A549 (cell line): ENCODE results near the gene GCDH. TPM values are rescaled to one million over a fixed set of nuclear protein-coding genes. Genes with fewer than 3 reads are reported as not detected.
A peak's percentile ranks its signal among the peaks of the same experiment; 100 is the strongest.

Experiments used
- ATAC-seq, 2 experiments: fragments of 200-7000 bp in 1 of 2; fragments of >200 bp in 1 of 2; cut with Nextera tagmentation in 1 of 2; cut with Tn5 transposase in 1 of 2; 3 replicates each; pipeline versions ENCODE4 v1.8.0 to v1.9.1; 2018 to 2020; ENCODE audit warnings: mild to moderate bottlenecking in 1 of 2, moderate library complexity in 1 of 2
- CTCF ChIA-PET: fragments of 300-600 bp; sonication (Branson Sonifier 250); formaldehyde crosslinking; extraction: SDS; loops from one replicate; lab custom pipeline; 2021; ENCODE audit warnings: antibody characterized with exemption, inconsistent platforms; lab: Yijun Ruan, JAX
- POLR2A ChIA-PET: fragments of 350-600 bp; formaldehyde crosslinking; extraction: SDS; loops from one replicate; lab custom pipeline; 2021; ENCODE audit warnings: antibody characterized with exemption, inconsistent platforms; lab: Yijun Ruan, JAX
- DNase-seq, 2 experiments: peaks; one replicate each; pipeline versions ENCODE4 v3.0.0 to v3.0.0-alpha.2; 2011 to 2016; ENCODE audit warnings: low read depth in 1 of 2, low spot score in 1 of 2
- FAIRE-seq: peaks from 2 replicates; lab custom pipeline; 2011; peaks lifted over from hg19 to GRCh38; lab: Jason Lieb, UNC
- H3K27ac ChIP-seq, 2 experiments: fragments of >200 bp; sonication (Bioruptor Twin); formaldehyde crosslinking; 3 replicates each; pipeline ENCODE4 v1.5.1; 2016 to 2017
- H3K4me1 ChIP-seq: fragments of >200 bp; sonication (Bioruptor Twin); formaldehyde crosslinking; 3 replicates; pipeline ENCODE4 v1.6.1; 2016
- H3K4me2 ChIP-seq: fragments of >200 bp; sonication (Bioruptor Twin); formaldehyde crosslinking; 3 replicates; pipeline ENCODE4 v1.6.1; 2016
- H3K4me3 ChIP-seq: fragments of >200 bp; sonication (Bioruptor Twin); formaldehyde crosslinking; 3 replicates; pipeline ENCODE4 v1.5.1; 2016
- H3K9me3 ChIP-seq: fragments of >200 bp; sonication (Bioruptor Twin); formaldehyde crosslinking; 3 replicates; pipeline ENCODE4 v1.6.1; 2016
- BHLHE40 ChIP-seq: IDR thresholded peaks from 2 replicates; pipeline ENCODE4 v1.6.1; 2012; ENCODE audit warnings: low read depth, low read length, inconsistent platforms
- CBX2 ChIP-seq: fragments of 200-600 bp; sonication (generic); IDR thresholded peaks from 2 replicates; pipeline ENCODE4 v1.6.1; 2016; ENCODE audit warnings: low read depth, mild to moderate bottlenecking, borderline replicate concordance
- CHD2 ChIP-seq: fragments of 150-350 bp; IDR thresholded peaks from 2 replicates; pipeline ENCODE4 v1.6.1; 2014; ENCODE audit warnings: low read length; ENCODE audit not compliant: partially characterized antibody
- E2F6 ChIP-seq: IDR thresholded peaks from 2 replicates; pipeline ENCODE4 v1.6.1; 2012; ENCODE audit warnings: low read depth, borderline replicate concordance
- FOSL2 ChIP-seq, 2 experiments: fragments of 450-650 bp in 1 of 2; fragments of >200 bp in 1 of 2; sonication (Bioruptor Twin) in 1 of 2; formaldehyde crosslinking; IDR thresholded peaks; 2 replicates each; pipeline versions ENCODE4 v1.5.0 to v1.6.1; 2016 to 2020; ENCODE audit warnings: mild to moderate bottlenecking in 1 of 2, moderate library complexity in 1 of 2
- FOXS1 ChIP-seq: fragments of 250-450 bp; sonication (Bioruptor Pico); IDR thresholded peaks from 2 replicates; pipeline ENCODE4 v1.5.0; 2020; ENCODE audit warnings: mild to moderate bottlenecking, moderate library complexity
- HES2 ChIP-seq: fragments of >200 bp; sonication (Bioruptor Twin); formaldehyde crosslinking; IDR thresholded peaks from 2 replicates; pipeline ENCODE4 v1.6.1; 2016
- HOXB5 ChIP-seq: fragments of 250-450 bp; sonication (Bioruptor Pico); IDR thresholded peaks from 2 replicates; pipeline ENCODE4 v1.5.0; 2020; ENCODE audit warnings: mild to moderate bottlenecking, moderate library complexity
- JUN ChIP-seq, 2 experiments: fragments of >200 bp; sonication (Bioruptor Twin); formaldehyde crosslinking; IDR thresholded peaks; 2 replicates in 1 of 2; 3 replicates in 1 of 2; pipeline ENCODE4 v1.6.1; 2016 to 2017
- KDM1A ChIP-seq: fragments of 200-600 bp; sonication (generic); IDR thresholded peaks from 2 replicates; pipeline ENCODE4 v1.6.1; 2016; ENCODE audit warnings: low read depth, mild to moderate bottlenecking
- MAFK ChIP-seq: fragments of 450-650 bp; IDR thresholded peaks from 2 replicates; pipeline ENCODE4 v1.6.1; 2014; ENCODE audit not compliant: partially characterized antibody
- MAZ ChIP-seq: fragments of 150-350 bp; IDR thresholded peaks from 2 replicates; pipeline ENCODE4 v1.6.1; 2014; ENCODE audit warnings: antibody characterized with exemption, low read depth, low read length, borderline replicate concordance
- NFE2L2 ChIP-seq: fragments of 150-350 bp; conservative IDR thresholded peaks from 2 replicates; pipeline ENCODE4 v1.6.1; 2014; ENCODE audit warnings: low read length
- NR3C1 ChIP-seq: fragments of >200 bp; sonication (Bioruptor Twin); formaldehyde crosslinking; IDR thresholded peaks from 3 replicates; pipeline ENCODE4 v1.6.1; 2017
- PBX3 ChIP-seq: IDR thresholded peaks from 2 replicates; pipeline ENCODE4 v1.6.1; 2012
- POLR2A ChIP-seq: IDR thresholded peaks from 2 replicates; pipeline ENCODE4 v1.6.1; 2012; ENCODE audit warnings: mild to moderate bottlenecking, low read length
- POLR2AphosphoS2 ChIP-seq: conservative IDR thresholded peaks from 2 replicates; pipeline ENCODE4 v1.6.1; 2012; ENCODE audit warnings: low read length, improper control_type of control experiment, inconsistent platforms
- RAD21 ChIP-seq, 2 experiments: fragments of >200 bp in 1 of 2; sonication (Bioruptor Twin) in 1 of 2; formaldehyde crosslinking in 1 of 2; IDR thresholded peaks in 1 of 2; conservative IDR thresholded peaks in 1 of 2; 2 replicates in 1 of 2; 3 replicates in 1 of 2; pipeline ENCODE4 v1.6.1; 2012 to 2018; ENCODE audit warnings: inconsistent platforms in 1 of 2
- RCOR1 ChIP-seq: fragments of 150-350 bp; IDR thresholded peaks from 2 replicates; pipeline ENCODE4 v1.6.1; 2014; ENCODE audit warnings: antibody characterized with exemption, low read length, low read depth
- REST ChIP-seq: fragments of 200-600 bp; sonication (generic); IDR thresholded peaks from 2 replicates; pipeline ENCODE4 v1.6.1; 2016; ENCODE audit warnings: antibody characterized with exemption, mild to moderate bottlenecking, moderate library complexity
- RFX5 ChIP-seq: fragments of 450-650 bp; IDR thresholded peaks from 2 replicates; pipeline ENCODE4 v1.7.1; 2014; ENCODE audit warnings: antibody characterized with exemption, mild to moderate bottlenecking, moderate library complexity
- RNF2 ChIP-seq: fragments of 200-600 bp; sonication (generic); IDR thresholded peaks from 2 replicates; pipeline ENCODE4 v1.6.1; 2016; ENCODE audit warnings: low read depth, mild to moderate bottlenecking, antibody characterized with exemption, moderate library complexity, borderline replicate concordance
- SREBF2 ChIP-seq: fragments of 450-650 bp; IDR thresholded peaks from 2 replicates; pipeline ENCODE4 v1.6.1; 2014; ENCODE audit warnings: mild to moderate bottlenecking, moderate library complexity
- TP53 ChIP-seq: fragments of 250-450 bp; sonication (Bioruptor Pico); IDR thresholded peaks from 2 replicates; pipeline ENCODE4 v1.5.0; 2021; ENCODE audit warnings: mild to moderate bottlenecking, moderate library complexity
- USF2 ChIP-seq: fragments of 450-650 bp; IDR thresholded peaks from 2 replicates; pipeline ENCODE4 v1.6.1; 2014; ENCODE audit warnings: antibody characterized with exemption
- ZC3H11A ChIP-seq: fragments of 450-650 bp; IDR thresholded peaks from 2 replicates; pipeline ENCODE4 v1.6.1; 2014; ENCODE audit warnings: antibody characterized with exemption, mild to moderate bottlenecking
- ZNF302 ChIP-seq: fragments of 250-450 bp; sonication (Bioruptor Pico); IDR thresholded peaks from 2 replicates; pipeline ENCODE4 v1.9.0; 2021; ENCODE audit warnings: inconsistent platforms, mild to moderate bottlenecking, moderate library complexity
- WGBS: methylation state at CpG from one replicate; pipeline ENCODE4 v1.1.6; 2017; ENCODE audit errors: missing lambda C conversion rate; 5-methylcytosine and 5-hydroxymethylcytosine counted together
- polyA plus RNA-seq, 4 experiments: library from polyadenylated mRNA; depleted of rRNA in 3 of 4; stranded (reverse); fragments of >200 nt; fragmentation: RNase III in 1 of 4; extraction: RNeasy Plus Mini Kit Qiagen cat#74134 plus additional on column Dnase treatment in 1 of 4; gene quantifications; 2 replicates in 3 of 4; 3 replicates in 1 of 4; pipeline ENCODE4 v1.2.3, GENCODE V29; 2011 to 2017

Gene GCDH
- polyA plus RNA-seq, 2 of the 4 experiments (the other 2 are of a cell fraction), result 8.8 to 15.2 TPM

GRCh38 chr19:12944104-12944674, 53.2 kb downstream of the GCDH start:
- TF ChIP-seq HES2 (no peak), REST (no peak), KDM1A (no peak), E2F6 (no peak), MAFK (no peak), CHD2 (no peak), CBX2 (no peak), ZC3H11A (no peak), POLR2AphosphoS2 (no peak), FOSL2 (IDR thresholded peaks at IDR 0.05) (no peak), FOSL2 (CRISPR knock-in tag; IDR thresholded peaks at IDR 0.05) (no peak)
- Histone ChIP-seq H3K4me2 (no peak overlapping the region), H3K27ac (no peak overlapping the region), H3K4me3 (no peak overlapping the region), H3K4me1 (peaks cover 28% of the 10 kb centered on the region), H3K9me3 (no peaks in the 10 kb centered on the region)
- no peak for DNase-seq
- ChIA-PET POLR2A (interaction anchor here (0.6 kb wide), 1 partner anchor 54 kb away, joined by 6 read pairs; no protein-coding TSS in a partner anchor), CTCF (no interaction called here)
- 45% methylated on average over 2 of the region's 2 CpGs for WGBS
- no peak for FAIRE-seq
- ATAC-seq, result no peak

GRCh38 chr19:12945479-12946091, 54.6 kb downstream of the GCDH start, which contains the start of gene RAD23A:
RAD23A (plus strand) TSS chr19:12945862; CDS start chr19:12945949, 87 bp downstream.
- ATAC-seq, result peak; percentile 84 to 89
- H3K4me3 ChIP-seq, result peak within 1 kb of the TSS; percentile 95
- peaks cover 17% of the 10 kb centered on the region; the same call in 2 of the 3 replicates for H3K4me1 ChIP-seq
- FAIRE-seq, result no peak
- H3K9me3 ChIP-seq, result no peaks in the 10 kb centered on the region
- peak within 1 kb of the TSS; percentile 98 to 100 for H3K27ac ChIP-seq
- ChIA-PET POLR2A (interaction anchor here (0.9 kb wide), 1 partner anchor 8 kb away, joined by 3 read pairs; the partner anchor contains the start of gene CALR), CTCF (interaction anchor here (2.7 kb wide), 1 partner anchor 20 kb away, joined by 10 read pairs; no protein-coding TSS in a partner anchor)
- DNase-seq, result peak; percentile 68 to 98
- 0% methylated on average over 9 of the region's 62 CpGs for WGBS
- peak within 1 kb of the TSS; percentile 97 for H3K4me2 ChIP-seq
- TF ChIP-seq RFX5 (no peak), POLR2AphosphoS2 (0 out of 2 replicates have a peak, but pooled peaks have one; percentile 57), HES2 (no peak), NR3C1 (no peak), ZNF302 (CRISPR knock-in tag) (no peak), USF2 (peak; percentile 98), FOXS1 (CRISPR knock-in tag) (no peak), JUN (IDR thresholded peaks at IDR 0.05) (peak; percentile 69 to 91), MAZ (no peak), BHLHE40 (peak; percentile 93), NFE2L2 (no peak), SREBF2 (no peak), RCOR1 (no peak), ZC3H11A (no peak), E2F6 (peak; percentile 42; the same call in 1 of the 2 replicates), RNF2 (no peak), POLR2A (peak; percentile 60), PBX3 (peak; percentile 85), FOSL2 (IDR thresholded peaks at IDR 0.05) (no peak), FOSL2 (CRISPR knock-in tag; IDR thresholded peaks at IDR 0.05) (peak; percentile 71), HOXB5 (no peak), TP53 (CRISPR knock-in tag) (peak; percentile 41; the same call in 1 of the 2 replicates), RAD21 (conservative IDR thresholded peaks at IDR 0.05 in 1 of 2, IDR thresholded peaks at IDR 0.05 in 1 of 2) (no peak)
